ACC112 (cell line): ENCODE measurements around the gene CCL18.
"Not testable (repeated sequence)": the region's sequence is repeated elsewhere in the genome, so short reads cannot be mapped to it uniquely, and the experiment has no call there.

Experiments used
- H2AFZ ChIP-seq: fragments of 200-600 bp; sonication (generic); one replicate; pipeline ENCODE4 v1.6.0; 2017; ENCODE audit warnings: antibody characterized with exemption, low read length; ENCODE audit not compliant: unreplicated experiment
- H3K27ac ChIP-seq: fragments of 200-600 bp; sonication (generic); 2 replicates; pipeline ENCODE4 v1.5.1; 2014; ENCODE audit warnings: low read depth, mild to moderate bottlenecking, antibody characterized with exemption, low read length, moderate library complexity
- H3K27me3 ChIP-seq: fragments of 200-600 bp; sonication (generic); 2 replicates; pipeline ENCODE4 v1.6.1; 2014; ENCODE audit warnings: mild to moderate bottlenecking, antibody characterized with exemption, low read length, moderate library complexity, mixed read lengths; ENCODE audit not compliant: insufficient read depth
- H3K36me3 ChIP-seq: fragments of 200-600 bp; sonication (generic); 2 replicates; pipeline ENCODE4 v1.6.1; 2016; ENCODE audit warnings: mild to moderate bottlenecking, antibody characterized with exemption, low read length, moderate library complexity, mixed read lengths; ENCODE audit not compliant: insufficient read depth
- H3K4me1 ChIP-seq: fragments of 200-600 bp; sonication (generic); one replicate; pipeline ENCODE4 v1.6.1; 2016; ENCODE audit warnings: low read length, mixed read lengths; ENCODE audit not compliant: insufficient read depth, unreplicated experiment, control insufficient read depth
- H3K4me3 ChIP-seq: fragments of 200-600 bp; sonication (generic); 2 replicates; pipeline ENCODE4 v1.5.1; 2014; ENCODE audit warnings: mild to moderate bottlenecking, low read depth, low read length
- H3K79me2 ChIP-seq: fragments of 200-600 bp; sonication (generic); one replicate; pipeline ENCODE4 v1.6.0; 2016; ENCODE audit warnings: low read length; ENCODE audit not compliant: control insufficient read depth, unreplicated experiment, insufficient read depth

CCL18 gene

DNA sequence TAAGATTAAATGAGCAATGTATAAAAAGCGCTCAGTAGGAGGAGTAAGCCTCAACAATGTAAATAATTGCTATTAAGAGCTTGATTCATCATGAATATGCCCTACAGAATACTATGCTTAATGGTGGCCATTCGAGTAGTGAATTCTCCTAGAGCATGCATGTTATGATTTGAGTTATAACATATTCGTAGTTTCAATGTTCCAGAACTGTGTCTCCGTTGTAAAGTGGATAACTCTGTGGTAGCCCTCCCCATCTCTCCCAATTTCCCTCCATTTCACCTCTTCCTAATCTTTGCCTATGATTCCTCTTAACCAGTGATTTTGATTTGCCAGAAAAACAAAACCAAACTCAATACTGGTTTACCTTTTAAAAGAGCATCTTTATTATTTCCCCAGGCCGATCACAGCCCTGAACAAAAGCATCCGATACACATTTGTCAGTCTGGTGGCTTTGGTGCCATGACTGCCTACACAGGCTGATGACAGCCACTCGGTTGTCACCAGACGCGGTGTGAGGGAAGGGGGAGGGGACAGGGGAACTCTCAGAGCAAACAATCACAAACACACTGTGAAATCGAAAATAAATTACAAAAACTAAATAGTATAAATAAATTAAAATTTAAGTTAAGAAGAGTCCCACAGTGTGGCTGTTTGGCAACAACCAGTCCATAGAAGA lies 24.0 kb downstream of the CCL18 start:
- not testable (repeated sequence) for H2AFZ ChIP-seq, H3K36me3 ChIP-seq, H3K27ac ChIP-seq, H3K4me3 ChIP-seq, H3K4me1 ChIP-seq, H3K79me2 ChIP-seq
- peaks cover 45% of the 10 kb centered on the region for H3K27me3 ChIP-seq

DNA sequence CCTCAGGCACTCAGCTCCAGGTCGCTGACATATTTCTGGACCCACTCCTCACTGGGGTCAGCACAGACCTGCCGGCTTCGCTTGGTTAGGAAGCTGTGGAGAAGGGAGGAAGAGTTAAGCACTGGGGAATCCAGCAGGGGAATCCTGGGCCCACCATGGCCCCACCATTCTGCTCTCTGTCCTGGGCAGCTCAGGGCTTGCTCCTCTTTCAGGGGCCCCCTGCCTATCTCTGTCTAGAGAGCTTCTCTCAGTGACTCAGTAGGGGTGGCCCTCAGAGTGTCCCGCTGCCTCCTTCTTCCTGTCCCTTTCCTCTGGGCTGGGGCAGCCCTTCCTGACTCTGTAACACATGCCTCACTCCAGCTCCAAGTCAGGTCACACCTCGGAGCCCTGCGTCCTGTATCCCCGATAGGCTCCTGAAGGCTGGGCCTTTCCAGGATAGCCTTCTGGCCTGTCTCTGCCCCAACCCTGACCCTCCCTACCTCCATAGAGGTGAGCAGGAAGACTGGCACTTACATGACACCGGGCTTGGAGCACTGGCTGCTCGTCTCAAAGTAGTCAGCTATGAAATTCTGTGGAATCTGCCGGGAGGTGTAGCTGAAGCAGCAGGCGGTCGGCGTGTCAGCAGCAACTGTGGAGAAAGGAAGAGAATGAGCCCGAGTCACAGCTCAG lies 24.7 kb downstream of the CCL18 start:
- Histone ChIP-seq H3K27ac (no peak overlapping the region), H3K4me3 (no peak overlapping the region), H2AFZ (no peak overlapping the region), H3K27me3 (peaks cover 52% of the 10 kb centered on the region), H3K4me1 (peaks cover under 1% of the 10 kb centered on the region), H3K36me3 (no peaks in the 10 kb centered on the region), H3K79me2 (no peaks in the 10 kb centered on the region)

DNA sequence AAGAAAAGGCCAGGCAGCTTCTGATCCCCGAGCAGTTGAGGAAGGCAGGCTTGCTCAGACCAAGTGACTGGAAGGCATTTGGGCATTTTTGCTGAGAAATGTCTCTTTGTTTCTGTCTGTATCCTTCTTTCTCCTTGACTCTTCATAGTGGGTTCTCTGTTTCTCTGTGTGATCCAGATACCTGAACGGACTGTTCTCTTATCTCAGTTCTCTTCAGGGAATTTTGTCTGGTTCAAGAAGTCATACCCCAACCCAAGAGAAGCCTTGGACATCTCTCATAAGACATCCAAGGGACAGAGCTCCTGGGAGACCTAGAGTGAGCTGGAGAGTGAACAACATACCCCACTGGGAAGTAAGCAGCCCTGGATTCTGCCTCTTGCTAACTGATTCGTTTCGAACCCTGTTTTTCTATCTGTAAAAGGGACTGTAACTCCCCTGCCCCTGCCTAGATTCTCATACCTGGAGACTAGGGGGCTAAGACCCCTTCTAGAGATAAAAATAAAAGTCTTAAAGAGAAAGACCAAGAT lies 25.3 kb downstream of the CCL18 start:
- H3K4me3 ChIP-seq = no peak overlapping the region
- no peak overlapping the region for H3K27ac ChIP-seq

DNA sequence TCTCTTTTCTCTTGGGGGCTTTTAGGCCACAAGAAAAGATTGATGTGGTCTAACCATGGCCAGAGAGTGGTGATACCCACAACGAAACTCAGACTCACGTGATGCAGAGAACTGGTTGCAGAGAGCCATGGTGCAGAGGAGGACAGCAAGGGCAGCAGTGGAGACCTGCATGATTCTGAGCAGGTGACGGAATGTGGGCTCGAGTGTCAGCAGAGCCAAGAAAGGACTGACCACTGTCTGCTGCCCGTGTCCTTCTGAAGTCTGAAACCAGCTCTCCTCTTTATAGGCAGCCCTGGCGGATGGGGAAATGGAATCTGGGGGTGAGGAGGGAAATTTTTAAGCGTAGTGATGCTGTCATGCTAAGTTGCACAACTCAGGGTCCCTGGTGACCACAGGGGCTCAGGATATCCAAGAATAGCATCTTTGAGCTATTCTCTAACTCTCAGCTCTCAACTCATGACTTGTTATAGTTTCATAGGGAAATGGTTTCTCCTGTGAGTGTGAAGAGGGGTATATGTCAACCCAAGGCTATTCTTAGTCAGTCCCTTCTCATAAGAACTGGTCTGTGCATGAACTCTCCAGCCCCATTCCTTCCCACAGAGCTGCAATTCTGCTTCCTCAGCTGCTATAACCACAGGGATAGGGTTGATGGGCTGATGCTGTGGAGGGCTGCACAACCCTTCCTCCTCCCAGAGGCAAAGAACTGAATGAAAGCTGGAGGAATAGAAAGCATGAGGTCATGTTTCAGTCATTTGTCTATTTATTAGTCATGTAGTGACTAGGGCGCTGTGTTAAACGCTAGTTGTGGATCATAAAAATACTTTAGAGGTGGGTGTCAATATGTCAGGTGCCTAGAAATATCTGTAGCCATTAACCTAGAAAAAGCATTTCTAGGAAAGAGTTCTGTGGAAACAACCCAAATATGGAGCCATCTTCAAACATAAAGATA lies 26.1 kb downstream of the CCL18 start, which contains the start of gene CCL3:
TSS of gene CCL3 (minus strand) at position 256 of the 949 bp plus-strand sequence. CDS start at position 171, 85 bp downstream.
- H3K36me3 ChIP-seq = no peaks in the 10 kb centered on the region
- H3K4me1 ChIP-seq = no peaks in the 10 kb centered on the region
- no peak within 1 kb of the TSS for H2AFZ ChIP-seq
- H3K4me3 ChIP-seq = no peak within 1 kb of the TSS
- no peaks in the 10 kb centered on the region for H3K79me2 ChIP-seq
- H3K27me3 ChIP-seq = peaks cover 52% of the 10 kb centered on the region
- no peak within 1 kb of the TSS for H3K27ac ChIP-seq

More for the DNA sequence above, 25.3 kb downstream of the CCL18 start:
- H3K79me2 ChIP-seq = no peaks in the 10 kb centered on the region
- no peak overlapping the region for H2AFZ ChIP-seq
- no peaks in the 10 kb centered on the region for H3K36me3 ChIP-seq
- H3K27me3 ChIP-seq = peaks cover 52% of the 10 kb centered on the region
- no peaks in the 10 kb centered on the region for H3K4me1 ChIP-seq

DNA sequence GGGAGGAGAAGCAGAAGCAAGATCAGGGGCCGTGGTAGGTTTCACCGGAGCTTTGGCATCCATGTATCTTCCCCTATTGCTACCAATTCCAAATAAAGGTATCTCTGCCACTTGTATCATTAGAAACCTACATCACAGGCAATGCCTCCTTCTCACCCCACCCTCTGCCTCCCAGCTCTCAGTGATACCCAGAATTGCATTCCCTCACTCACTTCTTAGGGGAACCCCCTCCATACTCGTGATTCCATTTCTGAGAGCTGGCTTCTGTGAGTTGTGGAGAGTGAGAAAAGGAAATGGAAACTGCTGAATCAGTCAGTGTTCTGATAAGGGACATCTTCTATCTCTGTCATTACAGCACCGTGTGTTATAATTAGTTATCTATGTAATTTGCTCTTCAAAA lies 28.2 kb downstream of the CCL18 start:
- no peaks in the 10 kb centered on the region for H3K79me2 ChIP-seq
- no peaks in the 10 kb centered on the region for H3K36me3 ChIP-seq
- no peak overlapping the region for H3K27ac ChIP-seq
- H2AFZ ChIP-seq = no peak overlapping the region
- no peaks in the 10 kb centered on the region for H3K4me1 ChIP-seq
- no peak overlapping the region for H3K4me3 ChIP-seq
- peaks cover 45% of the 10 kb centered on the region for H3K27me3 ChIP-seq

DNA sequence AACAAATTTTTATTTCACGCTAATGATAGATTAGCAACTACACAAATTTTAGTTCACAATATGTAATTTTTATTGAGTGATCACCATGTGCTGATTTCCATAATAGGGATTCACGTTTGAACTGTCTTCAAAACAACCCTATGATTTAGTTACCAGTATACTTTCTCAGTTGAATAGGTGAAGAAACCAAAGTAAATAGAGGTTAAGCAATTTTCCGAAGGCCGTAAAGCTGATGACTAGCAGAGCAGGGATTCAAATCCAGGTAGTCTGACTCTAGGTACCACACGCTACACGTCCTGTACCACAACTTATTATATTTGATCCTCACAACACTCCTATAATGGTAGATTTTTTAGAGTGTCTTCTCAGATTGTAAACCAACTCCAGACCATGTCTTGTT lies 28.6 kb downstream of the CCL18 start:
- H3K36me3 ChIP-seq, H3K27ac ChIP-seq, H3K4me3 ChIP-seq, H3K79me2 ChIP-seq, H2AFZ ChIP-seq, H3K4me1 ChIP-seq: not testable (repeated sequence)
- H3K27me3 ChIP-seq = peaks cover 44% of the 10 kb centered on the region

DNA sequence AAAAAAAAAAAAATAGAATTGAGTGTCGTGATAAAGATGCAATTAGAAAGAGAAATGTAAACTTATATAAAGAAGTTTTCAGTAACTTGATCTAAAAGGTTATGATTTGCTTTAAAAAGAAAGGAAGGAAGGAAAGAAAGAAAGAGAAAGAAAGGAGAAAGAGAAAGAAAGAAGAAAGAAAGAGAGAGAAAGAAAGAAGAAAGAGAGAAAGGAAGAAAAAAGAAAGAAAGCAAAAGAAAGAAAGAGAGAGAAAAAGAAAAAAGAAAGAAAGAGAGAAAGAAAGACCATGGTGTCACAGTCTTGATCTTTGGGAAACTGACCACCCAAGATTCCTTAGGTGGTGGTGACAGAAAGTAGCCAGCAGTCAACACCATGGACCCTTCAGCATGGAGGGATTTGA lies 30.2 kb downstream of the CCL18 start:
- Histone ChIP-seq H3K4me3 (no peak overlapping the region), H2AFZ (no peak overlapping the region), H3K27me3 (peaks cover 50% of the 10 kb centered on the region), H3K4me1 (no peaks in the 10 kb centered on the region), H3K27ac (no peak overlapping the region), H3K36me3 (no peaks in the 10 kb centered on the region), H3K79me2 (no peaks in the 10 kb centered on the region)

DNA sequence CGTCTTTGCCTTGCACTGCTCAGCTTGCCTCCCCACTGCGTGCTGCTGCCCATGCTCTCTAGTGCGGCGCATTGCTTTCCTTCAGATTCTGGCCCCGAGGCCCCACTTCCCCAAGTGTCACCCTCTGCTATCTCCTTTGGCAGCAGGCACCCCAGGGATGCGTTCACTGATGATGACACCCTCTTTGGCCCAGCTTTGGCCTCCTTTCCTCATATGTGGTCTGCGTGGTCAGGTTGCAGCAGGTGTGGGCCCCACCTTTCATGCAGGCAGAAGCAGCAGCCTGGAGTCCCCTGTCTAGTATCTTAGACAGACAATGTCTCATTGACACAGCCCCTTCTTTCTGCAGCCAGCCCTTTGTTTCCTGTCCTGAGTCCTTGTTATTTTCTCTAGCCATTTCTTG lies 30.7 kb downstream of the CCL18 start:
- H3K4me3 ChIP-seq = no peak overlapping the region
- H3K79me2 ChIP-seq = no peaks in the 10 kb centered on the region
- H2AFZ ChIP-seq = no peak overlapping the region
- peaks cover 49% of the 10 kb centered on the region for H3K27me3 ChIP-seq
- H3K36me3 ChIP-seq = no peaks in the 10 kb centered on the region
- H3K4me1 ChIP-seq = no peaks in the 10 kb centered on the region
- no peak overlapping the region for H3K27ac ChIP-seq

DNA sequence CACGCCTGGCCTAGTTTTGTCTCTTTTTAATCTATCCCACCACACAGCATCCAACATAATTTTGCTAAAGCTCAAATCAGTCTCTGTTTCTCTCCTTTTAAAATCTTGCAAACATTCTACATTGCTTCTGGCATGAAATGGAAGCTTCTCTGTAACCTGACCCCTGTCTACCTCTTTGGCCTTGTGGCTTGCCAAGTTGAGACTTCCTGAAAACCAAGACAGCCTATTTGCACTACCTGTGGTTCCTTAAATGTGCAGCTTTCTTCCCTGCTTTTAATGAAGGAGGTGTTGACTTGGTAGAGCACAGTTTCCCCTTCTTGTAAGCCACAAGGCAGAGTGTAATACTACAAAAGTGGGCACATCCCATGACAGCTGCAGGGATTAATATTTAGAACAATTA lies 31.9 kb downstream of the CCL18 start:
- Histone ChIP-seq H3K36me3 (no peaks in the 10 kb centered on the region), H3K27ac (no peak overlapping the region), H3K79me2 (no peaks in the 10 kb centered on the region), H2AFZ (no peak overlapping the region), H3K4me3 (no peak overlapping the region), H3K27me3 (peaks cover 44% of the 10 kb centered on the region), H3K4me1 (no peaks in the 10 kb centered on the region)

DNA sequence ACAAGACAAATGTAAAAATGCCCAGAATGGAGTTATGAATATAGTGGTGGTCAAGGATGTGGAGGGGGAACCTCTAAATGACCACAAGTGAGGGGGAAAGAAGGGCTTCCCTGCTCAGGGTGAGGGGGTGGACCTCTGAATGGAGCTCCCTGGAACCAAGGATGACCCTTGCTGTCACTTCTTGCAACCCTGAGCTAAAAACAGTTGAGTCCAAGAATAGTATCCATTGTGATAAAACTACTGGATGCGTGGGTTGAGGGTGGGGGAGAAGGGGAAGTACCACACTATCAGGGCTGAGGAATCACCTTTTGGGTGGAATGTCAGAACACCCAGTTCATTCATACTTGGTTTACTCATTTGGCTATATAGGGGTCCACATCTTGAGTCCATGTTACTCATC lies 34.9 kb downstream of the CCL18 start:
- not testable (repeated sequence) for H3K4me1 ChIP-seq, H3K36me3 ChIP-seq, H3K4me3 ChIP-seq, H3K79me2 ChIP-seq, H2AFZ ChIP-seq, H3K27ac ChIP-seq
- H3K27me3 ChIP-seq = peaks cover 32% of the 10 kb centered on the region
